ENCODE results near the gene PCDH9.
"Not testable (repeated sequence)": the region's sequence is repeated elsewhere in the genome, so short reads cannot be mapped to it uniquely, and the experiment has no call there.

PCDH9 gene

DNA sequence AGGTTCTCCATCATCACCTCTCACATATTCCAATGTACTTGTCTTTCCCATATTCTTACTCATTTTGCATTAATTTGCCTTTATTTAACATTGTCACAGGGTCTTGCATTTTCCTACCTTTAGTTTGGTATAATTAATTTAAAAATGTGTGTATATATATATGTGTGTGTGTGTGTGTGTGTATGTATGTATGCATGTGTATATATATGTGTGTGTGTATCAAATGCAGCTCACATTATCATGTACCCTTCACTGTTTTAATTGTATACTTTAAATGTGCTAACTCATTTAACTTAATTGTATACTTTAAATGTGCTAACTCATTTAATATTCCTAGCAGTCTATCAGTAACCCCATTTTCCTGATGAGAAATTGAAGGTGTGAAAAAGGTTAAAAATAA lies 104.5 kb downstream of the PCDH9 start:
- no peak for DNase-seq (ENCODE audit: low read depth)

DNA sequence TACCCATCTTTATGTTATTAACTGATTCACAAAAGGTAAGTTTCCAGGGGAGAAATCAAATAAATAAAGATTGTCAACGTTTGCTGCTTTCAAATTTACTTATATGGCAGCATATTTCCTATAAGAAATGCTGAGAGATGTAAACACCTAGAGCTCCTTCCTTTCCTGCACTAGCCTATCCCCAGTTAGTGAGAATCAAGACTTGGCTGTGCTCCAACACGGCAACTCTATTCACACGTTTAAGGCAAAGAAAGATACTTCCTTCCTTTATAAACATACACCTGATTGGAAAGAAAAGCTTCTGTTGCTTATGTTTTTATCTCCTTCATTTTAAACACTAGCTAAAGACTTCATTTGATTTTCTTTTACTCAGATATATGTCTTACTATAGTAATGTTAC lies 107.0 kb downstream of the PCDH9 start:
- DNase-seq (ENCODE audit: low read depth), result no peak

DNA sequence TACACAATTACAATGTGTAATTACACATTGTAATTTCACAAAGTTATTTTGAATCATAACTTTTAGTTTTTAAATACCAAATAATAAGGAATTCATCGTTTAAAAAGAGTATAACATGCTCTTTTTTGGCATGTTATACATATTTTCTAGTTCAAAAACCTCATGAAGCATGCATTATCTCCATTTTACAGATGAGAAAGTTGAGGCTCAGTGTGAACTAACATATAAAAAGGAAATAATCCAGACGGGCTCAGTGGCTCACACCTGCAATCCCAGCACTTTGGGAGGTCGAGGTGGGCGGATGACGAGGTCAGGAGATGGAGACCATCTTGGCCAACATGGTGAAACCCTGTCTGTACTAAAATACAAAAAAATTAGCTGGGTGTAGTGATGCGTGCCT lies 107.9 kb downstream of the PCDH9 start:
- DNase-seq (ENCODE audit: low read depth), result no peak

DNA sequence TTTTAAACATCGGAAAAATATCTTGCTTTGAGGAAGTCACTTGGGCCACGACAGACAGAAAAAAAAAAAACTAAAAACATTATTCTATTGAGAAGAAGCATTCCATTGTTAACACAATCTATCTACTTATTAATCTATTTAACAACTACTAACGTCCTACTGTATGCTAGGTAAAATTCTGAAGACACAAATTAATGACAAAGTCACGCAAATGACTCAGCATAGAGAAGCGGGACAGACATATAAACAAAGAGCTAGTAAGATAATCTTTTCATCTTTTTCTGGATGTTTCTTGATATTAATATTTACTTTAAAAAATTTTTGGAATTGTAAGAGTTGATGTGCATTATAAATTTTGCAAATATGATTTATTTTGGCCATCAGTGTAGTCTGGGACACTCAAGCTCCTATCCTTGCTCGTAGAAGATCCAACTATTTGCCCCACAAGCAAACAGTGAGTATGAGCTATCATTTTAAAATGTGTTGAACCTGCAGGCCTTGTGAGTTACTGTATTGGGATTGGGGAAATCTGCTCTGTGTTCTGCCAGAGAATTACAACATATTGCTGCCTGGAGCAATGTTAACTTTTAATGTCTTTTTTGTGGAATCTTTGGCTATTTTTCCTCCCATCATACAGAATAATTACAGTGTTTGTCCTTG lies 109.1 kb downstream of the PCDH9 start:
- DNase-seq (ENCODE audit: low read depth), result peak; percentile 35

DNA sequence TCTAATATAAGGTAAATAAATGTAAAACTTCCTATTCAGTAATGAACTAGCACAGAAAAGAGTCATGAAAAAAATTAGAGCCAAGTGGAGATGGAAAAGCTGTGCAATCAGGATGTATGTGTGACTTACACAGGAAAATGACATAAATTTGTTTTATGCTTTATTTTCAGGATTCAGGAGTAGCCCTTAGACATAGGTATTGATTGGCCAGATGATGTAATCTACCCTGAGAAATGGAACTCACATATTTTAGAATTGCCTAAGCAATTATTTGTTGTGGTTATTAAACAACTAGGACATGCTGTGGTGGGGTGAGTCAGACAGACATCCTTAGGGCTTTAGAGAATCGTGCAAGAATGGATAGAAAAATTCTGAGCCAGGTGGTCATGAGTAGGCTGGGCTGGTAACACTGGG lies 110.6 kb downstream of the PCDH9 start:
- DNase-seq (ENCODE audit: low read depth), result peak; percentile 95

DNA sequence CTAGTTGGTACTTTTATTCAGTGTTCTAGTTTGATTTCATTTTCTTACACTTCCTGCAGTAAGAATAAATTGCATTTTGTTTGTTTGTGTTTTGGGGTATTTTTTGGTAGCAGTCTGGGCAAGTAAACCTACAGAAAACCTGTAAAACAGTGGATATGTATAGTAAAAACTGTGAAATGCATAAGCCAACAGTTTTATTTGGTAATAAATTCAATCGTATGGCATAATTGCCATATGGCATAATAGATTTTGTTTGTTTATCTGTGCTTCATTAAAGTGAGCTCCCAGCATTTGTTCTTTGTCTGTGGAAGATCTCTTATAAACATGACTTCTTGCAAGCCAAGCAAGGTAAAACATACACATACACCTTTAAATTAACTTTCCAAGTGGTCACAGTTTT lies 111.9 kb downstream of the PCDH9 start:
- DNase-seq (ENCODE audit: low read depth), result no peak

DNA sequence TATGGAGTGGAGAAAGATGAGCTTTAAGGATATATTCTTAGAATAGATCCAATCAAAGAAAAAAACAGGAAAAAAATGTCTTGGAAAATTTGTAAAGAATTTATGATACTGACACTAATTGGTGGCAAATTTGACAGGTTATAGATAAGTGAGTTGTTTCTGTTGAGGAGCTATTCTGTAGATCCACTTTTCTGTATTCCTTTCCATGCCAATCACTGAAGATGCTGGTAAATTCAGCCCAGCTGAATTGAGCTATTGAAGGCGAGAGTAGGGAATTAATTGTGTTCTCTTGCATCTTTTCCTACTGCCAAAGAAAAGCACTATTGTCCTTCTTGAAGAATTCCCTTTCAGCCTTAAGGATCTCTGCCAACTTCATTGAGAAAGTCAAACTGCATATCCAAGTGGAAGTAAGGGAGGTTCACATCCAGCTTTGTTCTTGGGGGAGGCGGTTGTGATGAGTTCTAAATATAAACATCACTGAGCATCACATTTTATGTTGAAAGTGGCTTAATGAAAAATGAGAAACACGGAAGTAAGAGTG lies 113.1 kb downstream of the PCDH9 start:
- no peak for DNase-seq (ENCODE audit: low read depth)

DNA sequence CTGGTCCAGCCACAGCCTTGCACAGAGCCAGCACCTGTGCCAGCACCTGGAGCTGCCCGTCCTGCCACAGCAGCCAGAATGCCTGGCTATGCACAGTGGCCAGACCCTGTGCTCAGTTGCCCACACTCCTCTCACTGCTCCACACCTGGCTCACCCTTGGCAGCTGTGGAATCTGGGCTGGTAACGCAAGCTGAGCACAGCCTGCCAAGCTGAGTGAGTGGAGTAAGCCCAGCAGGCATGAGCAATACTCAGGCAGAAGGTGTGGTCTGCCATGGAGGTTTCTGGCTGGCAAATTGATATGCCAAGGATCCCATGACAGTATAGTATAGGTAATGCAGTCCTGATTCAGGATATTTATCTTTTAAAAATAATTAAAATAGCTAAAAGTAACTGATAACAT lies 122.2 kb downstream of the PCDH9 start:
- DNase-seq (ENCODE audit: low read depth), result no peak

DNA sequence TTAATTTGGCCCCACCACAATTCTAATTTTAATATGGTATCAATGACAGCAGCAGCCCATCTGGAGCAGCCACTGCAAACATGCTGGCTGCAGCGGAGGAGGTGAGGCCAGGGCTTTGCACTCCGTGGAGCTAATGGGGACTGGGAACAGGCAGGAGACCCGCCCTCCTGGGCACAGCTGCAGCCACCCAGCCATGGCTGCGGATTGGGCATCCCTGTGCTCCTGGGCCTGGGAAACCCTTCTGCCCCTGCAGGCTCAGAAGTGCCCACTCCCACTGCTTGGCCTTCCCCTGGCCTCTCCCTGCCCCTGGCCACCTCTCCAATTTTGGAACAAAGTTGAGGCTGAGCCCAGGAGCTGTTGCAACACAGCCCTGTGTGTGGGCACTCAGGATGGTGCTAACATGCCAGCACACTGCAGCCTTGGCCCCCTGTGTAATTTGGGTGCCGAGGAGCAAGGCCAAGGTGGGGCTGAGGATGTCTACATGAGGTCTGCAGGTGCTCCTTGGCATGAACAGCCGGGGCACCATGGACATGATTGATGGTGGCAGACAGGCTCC lies 123.6 kb downstream of the PCDH9 start:
- no peak for DNase-seq (ENCODE audit: low read depth)

DNA sequence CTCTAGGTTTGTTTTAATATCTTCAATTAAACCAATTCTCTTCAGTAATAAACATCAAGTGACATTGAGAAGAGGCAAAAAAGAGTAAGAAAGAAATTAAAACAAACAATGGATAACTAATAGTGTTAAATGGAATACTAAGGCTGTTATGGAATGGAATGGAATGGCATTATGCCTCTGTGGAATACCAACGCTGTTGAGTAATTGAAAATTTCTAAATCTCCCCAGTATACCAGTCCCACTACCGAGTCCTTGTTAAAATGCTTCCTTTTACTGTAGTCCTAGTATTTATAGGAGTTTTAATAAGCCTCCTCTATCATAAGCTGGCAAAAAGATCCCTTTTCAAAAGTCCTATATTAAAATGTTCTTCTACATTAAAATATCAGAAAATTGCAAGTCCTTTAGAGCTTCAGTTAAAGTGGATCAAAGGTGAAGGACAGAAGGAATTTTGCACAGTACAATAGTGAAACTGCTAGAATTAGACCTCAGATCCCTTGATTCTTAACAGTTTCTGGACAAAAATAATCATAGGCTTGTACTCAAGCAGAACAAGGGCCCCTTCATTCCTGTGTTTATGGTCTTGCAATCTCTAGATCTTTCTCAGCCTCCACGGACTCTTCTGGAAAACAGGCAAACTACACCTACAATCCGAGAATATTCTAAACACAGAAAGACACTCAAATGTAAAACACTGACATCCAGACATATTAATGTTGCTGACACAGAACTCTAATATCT lies 128.2 kb downstream of the PCDH9 start:
- no peak for DNase-seq (ENCODE audit: low read depth)

DNA sequence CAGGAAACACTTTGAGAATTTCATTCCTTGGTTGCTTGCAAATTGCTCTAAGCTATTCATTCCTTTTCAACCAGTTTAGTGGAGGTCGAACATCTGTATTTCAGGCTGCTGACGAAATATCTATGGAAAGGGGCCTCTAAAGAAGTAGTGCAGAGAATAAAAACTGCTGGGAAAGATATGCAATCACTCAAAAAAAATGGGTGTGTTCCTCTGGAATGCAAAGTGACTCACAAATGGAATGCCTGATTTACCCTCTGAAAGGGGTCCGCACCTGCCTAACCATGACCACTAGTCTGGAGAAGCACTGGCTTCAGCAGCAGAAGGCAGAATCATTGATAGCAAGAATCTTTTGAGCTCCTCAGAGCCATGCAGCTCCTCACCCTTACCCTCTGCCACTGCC lies 129.4 kb downstream of the PCDH9 start:
- peak; percentile 31 for DNase-seq (ENCODE audit: low read depth)

DNA sequence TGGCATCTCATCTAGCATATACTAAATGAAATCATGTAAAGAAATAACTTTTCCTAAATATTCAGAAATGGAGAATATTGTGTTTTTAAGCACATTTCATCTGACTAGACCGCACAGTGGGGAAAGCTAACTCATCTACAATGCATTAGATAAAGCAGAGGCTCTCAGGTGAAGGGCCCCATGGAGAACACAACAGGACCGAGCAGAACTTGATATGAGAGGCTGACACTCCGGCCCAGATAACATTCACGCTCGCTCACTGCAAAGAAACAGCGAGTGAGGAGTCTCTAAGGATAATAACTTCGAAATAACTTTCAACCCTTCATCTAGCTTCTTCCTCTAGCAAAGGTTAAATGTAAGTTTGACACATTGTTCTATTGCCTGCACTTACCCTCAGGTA lies 130.6 kb downstream of the PCDH9 start:
- DNase-seq (ENCODE audit: low read depth), result no peak

DNA sequence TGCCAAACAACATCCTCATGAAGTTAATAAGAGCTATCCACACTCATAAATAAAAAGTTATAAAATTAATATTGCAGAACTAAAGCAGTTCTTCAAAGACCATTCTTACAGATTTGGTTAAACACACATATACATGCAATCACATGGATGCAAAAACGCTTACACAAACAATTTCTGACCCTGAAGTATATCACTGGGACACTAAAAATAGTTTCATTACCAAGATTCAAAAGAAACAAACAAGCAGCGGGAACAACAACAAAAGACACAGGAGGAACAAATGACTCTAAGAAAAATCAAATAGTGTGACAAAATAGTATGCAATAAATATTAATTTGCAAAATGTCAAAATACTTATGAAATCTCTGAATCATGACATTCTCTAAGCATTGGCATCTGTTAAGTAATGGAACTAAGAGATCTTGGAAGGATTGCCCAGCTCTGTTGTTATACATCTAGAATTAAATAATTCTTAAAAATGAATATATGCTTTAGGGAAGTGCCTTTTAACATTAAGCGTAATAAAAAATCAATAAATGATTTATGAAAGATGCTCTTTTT lies 132.2 kb downstream of the PCDH9 start:
- DNase-seq (ENCODE audit: low read depth), result no peak

DNA sequence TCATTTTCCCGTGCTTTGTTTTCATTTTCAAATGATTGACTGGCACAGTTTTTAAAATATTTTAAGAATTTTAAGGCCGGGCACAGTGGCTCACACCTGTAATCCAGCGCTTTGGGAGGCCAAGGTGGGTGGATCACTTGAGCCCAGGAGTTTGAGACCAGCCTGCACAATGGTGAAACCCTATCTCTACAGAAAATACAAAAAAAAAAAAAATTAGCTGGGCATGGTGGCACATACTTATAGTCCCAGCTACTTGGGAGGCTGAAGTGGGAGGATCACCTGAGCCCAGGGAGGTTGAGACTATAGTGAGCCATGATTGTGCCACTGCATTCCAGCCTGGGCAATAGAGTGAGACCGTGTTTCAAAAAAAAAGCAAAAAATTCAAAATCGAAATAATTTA lies 133.2 kb downstream of the PCDH9 start:
- DNase-seq (ENCODE audit: low read depth), result not testable (repeated sequence)

DNA sequence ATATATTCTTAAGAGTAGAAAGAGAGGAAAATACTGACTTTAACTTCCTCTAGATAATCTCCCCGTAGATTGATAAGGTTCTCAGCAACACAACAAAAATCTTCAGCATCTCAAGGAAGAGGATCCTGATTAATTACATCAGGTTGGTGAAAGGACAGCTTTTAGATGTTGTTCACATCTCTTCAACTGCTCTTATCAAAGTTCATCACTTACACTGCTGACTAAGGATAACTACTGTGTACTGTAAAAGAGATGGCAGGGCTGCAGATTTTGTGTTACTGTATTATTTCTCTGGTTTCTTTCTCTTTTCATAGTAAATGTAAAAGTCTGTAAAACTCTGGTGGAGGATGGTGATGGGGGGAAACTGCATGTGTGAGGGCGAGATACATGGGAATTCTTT lies 133.7 kb downstream of the PCDH9 start:
- DNase-seq (ENCODE audit: low read depth), result no peak

DNA sequence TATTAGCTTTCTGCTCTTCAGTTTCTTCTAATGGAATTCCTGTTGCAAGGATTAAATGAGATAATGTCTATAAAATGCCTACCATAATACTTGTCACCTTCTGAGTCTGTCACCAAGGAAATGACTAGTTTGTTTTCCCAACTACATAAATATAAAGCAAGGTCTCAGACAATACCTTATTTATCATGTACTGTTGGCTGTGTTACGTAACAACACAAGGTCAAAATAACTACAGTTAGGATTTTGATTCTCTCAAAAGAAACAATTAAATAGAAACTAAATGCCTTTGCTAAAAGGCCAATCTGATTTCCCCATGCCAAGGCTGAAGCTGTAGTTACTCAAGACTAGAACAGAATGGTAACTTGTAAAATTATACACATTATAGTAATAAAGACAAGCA lies 134.5 kb downstream of the PCDH9 start:
- DNase-seq (ENCODE audit: low read depth), result no peak

DNA sequence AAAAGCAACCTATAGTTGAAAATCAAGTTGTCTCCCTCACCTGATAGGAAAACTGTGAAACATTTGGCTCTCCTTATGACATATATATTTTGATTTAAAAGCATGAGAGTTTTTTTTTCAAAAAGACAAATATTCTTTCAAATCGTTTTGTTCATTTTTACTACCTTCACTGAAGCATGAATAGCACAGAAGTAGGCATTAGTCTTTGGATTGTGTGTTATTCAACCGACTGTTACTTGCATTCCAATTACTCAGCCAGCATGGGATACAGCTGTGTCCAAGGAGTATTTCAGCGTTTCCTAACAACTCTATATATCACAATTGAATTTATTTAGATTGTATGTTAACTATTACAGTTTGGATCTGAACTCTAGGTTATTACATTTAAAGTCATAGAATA lies 135.2 kb downstream of the PCDH9 start:
- DNase-seq (ENCODE audit: low read depth), result no peak

DNA sequence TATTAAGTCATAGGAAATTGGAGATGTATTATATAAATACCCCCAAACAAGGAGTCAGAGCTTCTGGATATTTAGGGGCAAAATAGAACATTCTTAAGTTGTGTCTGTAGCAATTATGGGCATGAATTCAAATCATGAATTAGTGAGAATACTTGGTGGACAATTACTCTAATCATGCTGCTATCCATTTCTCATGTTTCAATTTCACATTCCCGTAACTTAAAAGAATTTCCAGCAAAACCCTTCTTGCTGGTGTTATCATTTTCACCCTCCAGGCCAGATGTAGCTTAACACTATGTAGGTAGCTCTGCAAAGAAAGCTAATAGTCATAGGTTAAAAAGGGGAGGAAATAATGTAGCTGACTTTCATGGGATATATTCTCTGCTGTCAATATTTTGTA lies 136.1 kb downstream of the PCDH9 start:
- DNase-seq (ENCODE audit: low read depth), result no peak

DNA sequence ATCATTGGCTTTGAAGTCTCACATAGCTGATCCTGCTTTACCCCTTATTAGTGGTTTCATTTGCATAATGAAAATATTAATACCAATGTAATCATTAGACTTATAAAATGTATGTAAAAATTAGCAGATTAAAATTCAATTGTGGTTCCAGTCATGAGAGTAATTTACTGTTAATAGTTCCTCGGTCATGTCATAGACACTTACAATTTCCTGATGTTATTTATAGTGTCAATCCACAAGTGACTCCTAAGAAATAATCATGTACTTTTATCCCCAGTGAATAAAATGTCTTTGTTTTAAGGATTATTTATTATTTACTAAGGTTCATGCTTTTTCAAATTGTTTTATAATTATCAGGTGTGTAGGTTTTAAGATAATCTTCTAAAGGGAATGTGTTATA lies 138.5 kb downstream of the PCDH9 start:
- no peak for DNase-seq (ENCODE audit: low read depth)

DNA sequence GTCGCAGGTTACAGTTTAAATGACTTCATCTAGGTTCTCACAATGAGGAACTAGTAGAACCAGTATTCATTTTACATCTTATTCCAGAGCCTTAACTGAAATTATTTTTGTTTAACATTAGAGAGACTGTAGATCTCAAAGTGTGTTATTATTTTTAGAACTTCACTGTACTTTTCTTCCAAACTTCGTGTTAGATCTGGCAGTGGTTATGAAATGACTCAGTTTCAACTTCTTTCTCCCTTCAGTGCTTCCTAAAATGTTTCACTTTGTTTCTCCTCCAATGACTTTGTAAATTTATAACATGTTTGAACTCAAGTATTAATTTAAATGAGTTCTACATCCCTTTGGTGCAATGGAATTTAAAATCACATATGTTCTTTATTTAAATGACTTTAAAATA lies 139.3 kb downstream of the PCDH9 start:
- no peak for DNase-seq (ENCODE audit: low read depth)

DNA sequence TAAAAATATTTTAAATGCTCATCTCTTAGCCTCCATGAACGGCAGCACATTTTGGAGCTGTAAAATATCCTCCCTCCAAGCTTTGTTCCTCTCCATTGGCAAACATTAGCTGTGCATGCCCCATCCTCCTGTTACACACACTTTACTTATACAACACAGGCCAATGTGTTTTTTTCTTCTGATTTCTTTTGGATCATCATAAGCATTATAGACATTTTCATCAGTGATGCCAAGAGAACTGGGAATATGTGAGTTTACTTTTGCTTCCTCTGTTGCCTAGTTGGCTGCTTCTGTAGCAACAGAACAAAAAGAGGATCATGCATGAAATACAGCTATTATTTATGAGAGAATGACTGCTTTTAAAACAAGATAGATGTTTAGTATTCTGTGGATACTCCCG lies 142.6 kb downstream of the PCDH9 start:
- no peak for DNase-seq (ENCODE audit: low read depth)

DNA sequence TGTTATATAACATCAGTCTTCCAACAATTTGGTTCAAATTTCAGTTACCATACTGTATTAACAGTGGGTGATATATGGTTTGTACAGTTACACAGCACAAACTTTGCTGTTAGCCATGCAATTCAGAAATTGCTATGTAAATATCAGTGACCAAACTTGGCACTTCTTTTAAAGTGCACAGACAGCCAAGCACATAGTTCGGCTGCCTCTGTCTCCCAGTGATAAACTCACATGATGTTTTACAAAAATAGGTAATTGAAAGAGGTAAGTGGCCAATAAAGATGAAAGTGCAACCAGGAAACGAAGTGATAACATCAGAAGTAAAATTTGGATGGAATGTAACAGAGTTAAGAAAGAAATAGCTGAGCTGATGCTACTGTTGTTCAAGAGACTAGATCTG lies 143.9 kb downstream of the PCDH9 start:
- DNase-seq (ENCODE audit: low read depth), result no peak

DNA sequence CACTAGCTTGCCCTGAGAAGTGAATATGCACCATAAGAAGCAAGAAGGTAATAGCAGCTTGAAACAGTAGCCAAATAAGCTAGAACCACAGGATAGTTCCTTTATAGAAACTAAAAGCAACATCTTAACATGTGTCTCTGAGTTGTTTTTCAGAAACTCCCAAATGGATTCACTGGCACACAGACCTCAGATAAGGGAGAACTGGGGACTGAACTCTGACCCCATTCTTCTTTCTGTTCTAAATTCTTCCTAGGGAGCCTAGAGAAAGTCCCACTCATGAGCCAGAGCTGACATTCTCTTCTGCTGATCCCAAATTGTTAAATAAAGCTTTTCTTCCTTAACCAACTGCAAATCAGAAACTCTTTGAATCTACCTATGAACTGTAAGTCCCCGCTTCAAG lies 146.1 kb downstream of the PCDH9 start:
- DNase-seq (ENCODE audit: low read depth), result no peak
